ENCODE results near the gene SCD5. TPM values are rescaled to one million over a fixed set of nuclear protein-coding genes. Genes with fewer than 3 reads are reported as not detected.

Gene SCD5
- total and polyA plus RNA-seq, 2 donors (not counting 1 experiment from before 2014, with no cell fraction given): 0.03 TPM; not detected in 1

DNA sequence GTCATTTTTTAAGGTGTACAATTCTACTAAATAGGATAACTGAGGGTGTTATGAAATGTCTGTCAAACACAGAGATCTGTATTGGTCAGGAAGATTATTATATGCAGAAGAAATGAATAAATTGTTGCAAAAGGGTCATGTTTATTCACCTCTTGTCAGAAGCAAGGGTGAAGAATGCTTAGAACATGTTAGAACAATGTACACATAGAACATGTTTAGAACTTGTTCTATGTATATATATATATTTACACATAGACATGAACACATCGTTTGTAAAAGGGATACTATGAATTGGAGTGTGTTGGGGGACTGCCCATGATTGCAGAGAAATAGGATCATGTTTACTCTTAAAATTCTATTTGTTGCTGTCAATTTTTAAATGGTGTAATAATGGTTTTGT lies 208.8 kb downstream of the SCD5 start:
- Mint-ChIP-seq H3K4me3 (no peak overlapping the region), H3K4me1 (no peaks in the 10 kb centered on the region), H3K27me3 (peaks cover 20% of the 10 kb centered on the region), H3K27ac (no peak overlapping the region), H3K9me3 (ENCODE audit: insufficient read depth) (no peaks in the 10 kb centered on the region)
- no peaks in the 10 kb centered on the region for H4K20me1 ChIP-seq (ENCODE audit: control insufficient read depth, insufficient read depth, low read length, poor library complexity, severe bottlenecking)
- POLR2A ChIA-PET: interaction anchor here (0.6 kb wide), 1 partner anchor 213 kb away, joined by 6 read pairs; no protein-coding TSS in a partner anchor
- H3K27me3 ChIP-seq (replicated peaks in 1 of 4; ENCODE audit: control extremely low read depth in 1 of 4, control insufficient read depth in 3 of 4, insufficient read depth in 4 of 4, low read length in 3 of 4): peaks cover 0 to 4% (median under 1%) of the 10 kb centered on the region in 4 experiments
- H3K79me2 ChIP-seq (ENCODE audit: control insufficient read depth, insufficient read depth, low read length): no peaks in the 10 kb centered on the region
- H3K27ac ChIP-seq (ENCODE audit: low read length in 2 of 2): no peak overlapping the region
- no CpG with 5 or more reads among the region's 1 CpG for WGBS (ENCODE audit: insufficient coverage)
- no peak overlapping the region for H3K4me3 ChIP-seq (ENCODE audit: control extremely low read depth in 1 of 5, extremely low read depth in 1 of 5, insufficient read depth in 1 of 5, low read depth in 2 of 5, low read length in 4 of 5)
- CTCF ChIA-PET: no interaction called here
- H3K9me3 ChIP-seq (ENCODE audit: control extremely low read depth in 1 of 3, control insufficient read depth in 2 of 3, insufficient read depth in 1 of 3, low read length in 2 of 3): no peaks in the 10 kb centered on the region
- DNase-seq: no peak
- no peaks in the 10 kb centered on the region for H3K36me3 ChIP-seq (replicated peaks in 1 of 2; ENCODE audit: control extremely low read depth in 1 of 2, control insufficient read depth in 1 of 2, extremely low read depth in 1 of 2, insufficient read depth in 2 of 2, low read length in 1 of 2)
- no peak for TF ChIP-seq EZH2 (IDR thresholded peaks at IDR 0.05; ENCODE audit: borderline replicate concordance, insufficient read depth, low read depth, low read length, poor library complexity, severe bottlenecking)
- TF ChIP-seq, protein P1, sequence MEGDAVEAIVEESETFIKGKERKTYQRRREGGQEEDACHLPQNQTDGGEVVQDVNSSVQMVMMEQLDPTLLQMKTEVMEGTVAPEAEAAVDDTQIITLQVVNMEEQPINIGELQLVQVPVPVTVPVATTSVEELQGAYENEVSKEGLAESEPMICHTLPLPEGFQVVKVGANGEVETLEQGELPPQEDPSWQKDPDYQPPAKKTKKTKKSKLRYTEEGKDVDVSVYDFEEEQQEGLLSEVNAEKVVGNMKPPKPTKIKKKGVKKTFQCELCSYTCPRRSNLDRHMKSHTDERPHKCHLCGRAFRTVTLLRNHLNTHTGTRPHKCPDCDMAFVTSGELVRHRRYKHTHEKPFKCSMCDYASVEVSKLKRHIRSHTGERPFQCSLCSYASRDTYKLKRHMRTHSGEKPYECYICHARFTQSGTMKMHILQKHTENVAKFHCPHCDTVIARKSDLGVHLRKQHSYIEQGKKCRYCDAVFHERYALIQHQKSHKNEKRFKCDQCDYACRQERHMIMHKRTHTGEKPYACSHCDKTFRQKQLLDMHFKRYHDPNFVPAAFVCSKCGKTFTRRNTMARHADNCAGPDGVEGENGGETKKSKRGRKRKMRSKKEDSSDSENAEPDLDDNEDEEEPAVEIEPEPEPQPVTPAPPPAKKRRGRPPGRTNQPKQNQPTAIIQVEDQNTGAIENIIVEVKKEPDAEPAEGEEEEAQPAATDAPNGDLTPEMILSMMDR (IDR thresholded peaks at IDR 0.05): no peak
- H3K9ac ChIP-seq (ENCODE audit: low read length): no peak overlapping the region
- no peak overlapping the region for H2AFZ ChIP-seq (ENCODE audit: insufficient read depth, low read depth, low read length, poor library complexity, severe bottlenecking)
- no peak for ATAC-seq (ENCODE audit: low read depth)
- intact Hi-C loops (cut with micrococcal nuclease): no loop called here
- H3K4me1 ChIP-seq (ENCODE audit: control insufficient read depth in 2 of 2, insufficient read depth in 2 of 2, low read length in 2 of 2): no peaks in the 10 kb centered on the region
- no peak overlapping the region for H3K4me2 ChIP-seq (replicated peaks; ENCODE audit: low read depth, low read length, poor library complexity, severe bottlenecking)

DNA sequence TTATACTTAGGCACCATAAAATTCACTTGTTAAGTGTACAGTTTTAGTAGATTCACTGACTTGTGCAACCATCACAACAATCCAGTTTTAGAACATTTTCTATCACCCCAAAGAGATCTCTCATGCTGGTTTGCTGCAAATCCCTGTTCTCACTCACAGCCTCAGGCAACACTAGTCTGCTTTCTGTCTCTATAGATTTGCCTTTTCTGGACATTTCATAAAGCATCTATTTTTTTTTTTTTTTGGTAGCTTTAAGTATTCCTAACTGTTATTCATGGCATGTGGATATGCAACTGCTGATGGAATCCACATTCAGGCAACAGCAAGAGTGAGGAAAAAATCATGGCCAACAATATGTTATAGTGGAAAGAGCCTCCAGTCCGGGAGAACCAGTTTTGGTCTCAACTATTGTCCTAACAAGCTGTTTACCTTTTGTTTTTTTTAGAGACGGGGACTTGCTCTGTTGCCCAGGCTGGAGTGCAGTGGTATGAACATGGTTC lies 209.8 kb downstream of the SCD5 start:
- peaks cover 17% of the 10 kb centered on the region for H3K27me3 Mint-ChIP-seq
- Histone ChIP-seq H3K9ac (ENCODE audit: low read length) (no peak overlapping the region), H4K20me1 (ENCODE audit: control insufficient read depth, insufficient read depth, low read length, poor library complexity, severe bottlenecking) (no peaks in the 10 kb centered on the region), H3K4me1 (ENCODE audit: control insufficient read depth in 2 of 2, insufficient read depth in 2 of 2, low read length in 2 of 2) (no peaks in the 10 kb centered on the region), H3K4me2 (replicated peaks; ENCODE audit: low read depth, low read length, poor library complexity, severe bottlenecking) (no peak overlapping the region), H3K79me2 (ENCODE audit: control insufficient read depth, insufficient read depth, low read length) (no peaks in the 10 kb centered on the region), H3K4me3 (ENCODE audit: control extremely low read depth in 1 of 5, extremely low read depth in 1 of 5, insufficient read depth in 1 of 5, low read depth in 2 of 5, low read length in 4 of 5) (no peak overlapping the region), H3K27me3 (replicated peaks in 1 of 4; ENCODE audit: control extremely low read depth in 1 of 4, control insufficient read depth in 3 of 4, insufficient read depth in 4 of 4, low read length in 3 of 4) (peaks cover 0 to 4% (median under 1%) of the 10 kb centered on the region in 4 experiments), H2AFZ (ENCODE audit: insufficient read depth, low read depth, low read length, poor library complexity, severe bottlenecking) (no peak overlapping the region), H3K9me3 (ENCODE audit: control extremely low read depth in 1 of 3, control insufficient read depth in 2 of 3, insufficient read depth in 1 of 3, low read length in 2 of 3) (no peaks in the 10 kb centered on the region), H3K36me3 (replicated peaks in 1 of 2; ENCODE audit: control extremely low read depth in 1 of 2, control insufficient read depth in 1 of 2, extremely low read depth in 1 of 2, insufficient read depth in 2 of 2, low read length in 1 of 2) (no peaks in the 10 kb centered on the region), H3K27ac (ENCODE audit: low read length in 2 of 2) (no peak overlapping the region)
- no peak for TF ChIP-seq EZH2 (IDR thresholded peaks at IDR 0.05; ENCODE audit: borderline replicate concordance, insufficient read depth, low read depth, low read length, poor library complexity, severe bottlenecking)
- TF ChIP-seq, protein P1 (IDR thresholded peaks at IDR 0.05): no peak
- no peaks in the 10 kb centered on the region for H3K4me1 Mint-ChIP-seq
- intact Hi-C loops (cut with micrococcal nuclease): no loop called here
- no CpG with 5 or more reads among the region's 2 CpGs for WGBS (ENCODE audit: insufficient coverage)
- no peak for ATAC-seq (ENCODE audit: low read depth)
- H3K9me3 Mint-ChIP-seq (ENCODE audit: insufficient read depth): no peaks in the 10 kb centered on the region
- no peak for DNase-seq
- CTCF ChIA-PET: no interaction called here
- POLR2A ChIA-PET: no interaction called here
- H3K4me3 Mint-ChIP-seq: no peak overlapping the region
- H3K27ac Mint-ChIP-seq: no peak overlapping the region

Data from B cell (primary cell).